Stimulated activated CD4-positive, alpha-beta T cell treated with anti-CD3 and anti-CD28 coated beads, TNF-alpha, amount 100 ng/mL, for 1 hour (primary cell): ENCODE results near the gene PSTPIP2.
A peak's percentile ranks its signal among the peaks of the same experiment; 100 is the strongest.
"Not testable (repeated sequence)": the region's sequence is repeated elsewhere in the genome, so short reads cannot be mapped to it uniquely, and the experiment has no call there.

Experiments
- DNase-seq, 3 donors: peaks; one replicate each; pipeline ENCODE4 v3.0.0-alpha.2; 2020; ENCODE audit warnings: low read depth in 3 of 3, low spot score in 1 of 3

The PSTPIP2 gene

GRCh38 chr18:45991788-45992187 is 80.3 kb downstream of the PSTPIP2 start:
- DNase-seq, result no peak

- DNase-seq, result no peak
Observed at GRCh38 chr18:45984546-45985235, 87.4 kb downstream of the PSTPIP2 start.

- no peak for DNase-seq
Observed at GRCh38 chr18:45981821-45982220, 90.2 kb downstream of the PSTPIP2 start.

- DNase-seq, result no peak
Observed at GRCh38 chr18:45980229-45980628, 91.8 kb downstream of the PSTPIP2 start.

GRCh38 chr18:45978084-45978483 is 94.0 kb downstream of the PSTPIP2 start:
- DNase-seq, result no peak

- no peak for DNase-seq
Observed at GRCh38 chr18:45976974-45977373, 95.1 kb downstream of the PSTPIP2 start.

GRCh38 chr18:45976566-45976965 is 95.5 kb downstream of the PSTPIP2 start:
- DNase-seq, result no peak

GRCh38 chr18:45974088-45974536 is 97.9 kb downstream of the PSTPIP2 start:
- DNase-seq, result peak; percentile 16 to 40 (median 29)

GRCh38 chr18:45967007-45967706 is 104.9 kb downstream of the PSTPIP2 start, which contains the start of gene EPG5:
Gene EPG5, minus strand, starts transcription at chr18:45967329. Its CDS starts 90 bp downstream, at chr18:45967239.
- DNase-seq, result peak; percentile 74 to 83 (median 78)

GRCh38 chr18:45964913-45965312 is 107.1 kb downstream of the PSTPIP2 start:
- DNase-seq, result not testable (repeated sequence)

- DNase-seq, result no peak
Observed at GRCh38 chr18:45962866-45963265, 109.2 kb downstream of the PSTPIP2 start.

- no peak for DNase-seq
Observed at GRCh38 chr18:45962461-45962860, 109.6 kb downstream of the PSTPIP2 start.

- DNase-seq, result not testable (repeated sequence)
Observed at GRCh38 chr18:45959484-45959883, 112.6 kb downstream of the PSTPIP2 start.

- DNase-seq, result no peak
Observed at GRCh38 chr18:45958730-45959129, 113.3 kb downstream of the PSTPIP2 start.

GRCh38 chr18:45958027-45958426 is 114.0 kb downstream of the PSTPIP2 start:
- no peak for DNase-seq

- no peak for DNase-seq
Observed at GRCh38 chr18:45957100-45957499, 115.0 kb downstream of the PSTPIP2 start.

- no peak for DNase-seq
Observed at GRCh38 chr18:45954070-45954934, 117.8 kb downstream of the PSTPIP2 start.

- no peak for DNase-seq
Observed at GRCh38 chr18:45951016-45951714, 120.9 kb downstream of the PSTPIP2 start.

- DNase-seq, result no peak
Observed at GRCh38 chr18:45945669-45946068, 126.4 kb downstream of the PSTPIP2 start.

GRCh38 chr18:45940724-45941123 is 131.3 kb downstream of the PSTPIP2 start:
- DNase-seq, result no peak

- no peak for DNase-seq
Observed at GRCh38 chr18:45939236-45939635, 132.8 kb downstream of the PSTPIP2 start.
